SH-SY5Y (cell line): ENCODE results near the gene FGFRL1.

Experiments
- GATA2 ChIP-seq: IDR thresholded peaks from 2 replicates; pipeline ENCODE4 v1.6.1; 2011; ENCODE audit warnings: mild to moderate bottlenecking, low read depth, low read length
- GATA3 ChIP-seq: IDR thresholded peaks from 2 replicates; pipeline ENCODE4 v1.6.1; 2011; ENCODE audit warnings: low read depth, mild to moderate bottlenecking, low read length, moderate library complexity

- no peak for TF ChIP-seq GATA2
- no peak for TF ChIP-seq GATA3
Observed at GRCh38 chr4:1051472-1051871, 40.0 kb downstream of the FGFRL1 start.
